GM19324 (cell line): ENCODE measurements around the gene BMERB1.

Experiments
- ATAC-seq: cut with Tn5 transposase; IDR thresholded peaks from one replicate; pipeline ENCODE4 v1.9.1; 2021; ENCODE audit warnings: mild to moderate bottlenecking, moderate library complexity; ENCODE audit not compliant: unreplicated experiment, low FRiP score

BMERB1 gene

GRCh38 chr16:15493466-15494180, 59.2 kb downstream of the BMERB1 start:
- ATAC-seq: no peak

GRCh38 chr16:15494236-15494635, 59.8 kb downstream of the BMERB1 start:
- no peak for ATAC-seq

GRCh38 chr16:15495898-15496297, 61.5 kb downstream of the BMERB1 start:
- ATAC-seq: no peak

DNA sequence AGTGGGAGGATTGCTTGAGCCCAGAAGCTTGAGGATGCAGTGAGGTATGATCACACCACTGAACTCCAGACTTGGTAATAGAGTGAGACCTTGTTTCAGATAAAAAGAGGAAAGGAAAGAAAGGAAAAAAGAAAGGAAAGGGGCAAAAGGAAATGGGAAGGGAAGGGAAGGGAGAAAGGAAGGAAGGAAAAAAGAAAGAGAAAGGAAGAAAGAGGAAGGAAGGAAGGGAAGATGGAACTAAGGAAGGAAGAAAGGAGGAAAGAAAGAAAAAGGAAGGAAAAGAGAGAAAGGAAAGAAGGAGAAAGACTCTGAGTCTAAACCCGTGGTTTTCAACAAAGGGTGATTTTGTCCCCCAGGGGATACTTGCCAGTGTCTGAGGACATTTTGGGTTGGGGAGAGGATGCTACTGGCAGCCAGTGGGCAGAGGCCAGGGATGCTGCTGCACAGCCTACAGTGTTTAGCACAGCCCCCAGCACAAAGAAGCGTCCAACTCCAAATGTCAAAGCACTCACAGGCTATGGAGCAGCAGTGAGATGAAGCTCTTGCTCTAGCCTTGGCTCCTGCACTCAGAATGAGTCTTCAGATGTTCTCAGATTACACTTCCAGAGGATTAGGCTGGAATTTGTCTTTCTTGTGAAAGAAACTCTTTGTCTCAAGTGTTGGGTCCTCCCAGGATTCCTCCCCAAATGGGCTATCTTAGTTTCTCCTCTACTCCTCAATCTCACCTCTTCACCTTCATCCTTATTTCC, 64.2 kb downstream of the BMERB1 start:
- ATAC-seq: no peak

- ATAC-seq: no peak
Observed at GRCh38 chr16:15502041-15502725, 67.8 kb downstream of the BMERB1 start.

DNA sequence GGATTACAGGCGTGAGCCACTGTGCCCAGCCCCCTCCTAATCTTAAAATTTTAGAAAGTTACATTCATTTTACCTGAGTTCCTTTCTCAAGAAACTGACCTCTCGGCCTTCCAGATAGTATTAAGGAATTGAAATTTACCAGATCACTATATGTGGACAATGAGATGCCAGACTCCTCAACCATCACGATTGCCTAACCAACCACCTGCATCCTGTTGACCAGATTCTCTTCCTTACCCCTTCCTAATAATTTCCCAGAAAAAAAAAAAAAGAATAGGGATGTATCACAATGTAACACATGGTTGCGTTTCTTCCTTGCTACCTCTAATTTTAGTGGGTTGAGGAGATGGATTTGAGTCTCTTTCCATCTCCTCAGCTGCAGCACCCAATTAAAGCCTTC, 72.1 kb downstream of the BMERB1 start:
- no peak for ATAC-seq

GRCh38 chr16:15507301-15507958, 73.0 kb downstream of the BMERB1 start:
- ATAC-seq: no peak

DNA sequence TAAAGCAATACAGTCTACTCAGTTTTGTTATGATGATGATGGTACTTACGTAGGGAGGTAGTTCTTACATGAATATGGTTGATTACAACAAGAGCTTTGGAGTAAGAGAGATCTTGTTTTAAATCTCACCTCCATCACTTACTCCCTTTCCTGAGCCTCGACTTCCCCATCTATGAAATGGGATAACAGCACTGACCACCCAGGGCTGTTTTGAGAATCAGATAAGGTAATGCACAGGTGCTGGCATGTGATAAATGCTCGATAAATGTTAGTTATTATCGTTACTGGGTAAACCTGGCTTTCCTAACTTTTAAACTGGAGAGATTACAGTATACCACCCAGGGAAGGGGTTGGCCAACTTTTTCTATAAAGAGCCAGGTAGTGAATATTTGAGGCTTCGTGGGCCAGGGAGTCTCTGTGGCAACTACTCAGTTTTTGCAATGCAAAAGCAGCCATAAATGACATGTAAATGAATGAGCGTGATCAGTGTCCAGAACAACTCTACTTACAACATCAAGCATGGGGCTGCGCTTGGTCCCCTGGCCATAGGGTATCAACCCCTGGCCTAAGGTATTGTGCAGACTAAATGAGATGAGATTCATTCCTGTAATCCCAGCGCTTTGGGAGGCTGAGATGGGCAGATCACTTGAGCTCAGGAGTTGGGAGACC, 73.7 kb downstream of the BMERB1 start:
- no peak for ATAC-seq

DNA sequence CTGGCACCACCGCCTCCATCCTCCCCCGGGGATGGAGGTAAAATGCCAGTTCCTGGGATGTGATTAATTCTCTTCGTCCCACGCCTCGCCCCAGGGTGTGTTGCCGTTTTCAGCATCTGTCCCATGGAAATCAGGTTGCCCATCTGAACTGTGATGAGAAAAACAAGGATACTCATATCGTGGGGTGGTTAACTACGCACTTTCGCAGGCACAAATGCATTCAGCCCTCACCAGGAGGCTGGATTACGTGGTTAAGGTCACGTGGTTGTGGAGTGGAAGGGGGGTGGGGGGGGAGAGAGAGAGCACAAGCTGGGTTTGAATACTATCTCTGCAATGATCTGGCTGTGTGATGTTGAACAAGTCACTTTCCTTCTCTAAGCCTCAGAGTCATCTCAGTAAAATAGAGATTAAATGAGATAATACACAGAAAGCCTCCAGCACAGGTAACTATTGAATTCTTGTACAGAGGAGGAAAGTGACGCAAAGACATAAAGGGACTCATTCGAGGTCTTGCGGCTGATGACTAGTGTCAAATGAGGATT, 74.7 kb downstream of the BMERB1 start:
- no peak for ATAC-seq

DNA sequence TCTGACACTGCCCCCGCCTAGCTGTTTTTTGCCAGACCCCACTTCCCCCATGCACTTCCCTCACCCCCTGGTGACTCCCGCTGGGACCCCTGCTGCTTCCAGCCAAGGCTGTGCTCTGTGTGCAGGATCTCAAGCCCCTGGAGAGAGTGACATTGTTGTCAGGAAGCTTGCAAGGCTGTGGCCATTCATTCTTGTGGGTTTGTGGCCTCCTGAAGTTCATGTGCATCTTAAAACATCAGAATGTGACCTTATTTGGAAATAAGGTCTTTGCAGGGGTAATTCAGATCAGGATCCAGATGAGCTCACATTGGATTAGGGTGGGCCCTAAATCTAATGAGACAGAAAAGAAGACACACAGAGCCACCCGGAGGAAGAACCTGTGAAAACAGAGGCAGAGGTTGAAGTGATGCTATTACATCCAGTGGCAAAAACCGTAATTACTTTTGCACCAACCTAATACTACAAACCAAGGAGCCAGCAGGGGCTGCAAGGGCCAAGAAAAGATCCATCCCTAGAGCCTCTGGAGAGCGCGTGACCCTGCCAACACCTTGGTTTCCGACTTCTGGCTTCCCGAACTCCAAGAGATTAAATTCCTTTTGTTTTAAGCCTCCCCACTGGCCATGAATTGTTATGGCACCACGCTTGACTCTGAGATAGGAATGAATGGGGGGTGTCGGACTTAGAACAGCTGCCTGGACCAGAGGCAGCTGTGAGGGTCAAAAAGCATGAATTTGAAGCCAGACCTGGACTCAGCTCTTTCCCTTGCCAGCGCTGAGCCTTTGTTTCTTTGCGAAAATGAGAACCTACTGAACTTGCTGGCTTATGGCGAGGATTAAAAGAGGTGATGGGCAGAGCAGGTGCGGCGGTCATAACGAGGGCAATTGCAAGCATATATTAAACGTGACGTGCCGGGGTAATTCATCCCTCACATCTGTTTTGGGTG, 75.5 kb downstream of the BMERB1 start:
- ATAC-seq: no peak

DNA sequence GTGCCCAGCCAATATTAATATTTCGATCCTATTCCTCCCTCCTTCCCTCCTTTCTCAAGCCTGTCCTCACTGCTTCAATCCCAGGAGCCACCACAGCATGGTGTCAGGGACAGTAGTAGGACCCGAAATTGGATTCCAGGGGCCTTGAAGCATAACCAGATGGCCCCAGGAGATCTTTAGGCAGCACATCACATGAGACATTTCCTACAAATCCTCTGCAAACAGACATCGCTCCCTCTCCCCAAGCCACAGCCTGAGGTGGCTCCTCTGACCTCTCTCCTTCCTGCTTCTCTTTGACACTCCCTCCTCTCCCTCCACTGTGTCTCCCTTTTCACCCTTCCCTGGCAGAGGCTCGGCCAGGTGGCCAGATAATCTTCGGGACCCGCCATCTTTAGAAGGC, 76.6 kb downstream of the BMERB1 start:
- ATAC-seq: no peak

- ATAC-seq: no peak
Observed at GRCh38 chr16:15511759-15512487, 77.5 kb downstream of the BMERB1 start.

GRCh38 chr16:15513156-15513555, 78.8 kb downstream of the BMERB1 start:
- ATAC-seq: no peak

- ATAC-seq: no peak
Observed at GRCh38 chr16:15515992-15516391, 81.6 kb downstream of the BMERB1 start.

DNA sequence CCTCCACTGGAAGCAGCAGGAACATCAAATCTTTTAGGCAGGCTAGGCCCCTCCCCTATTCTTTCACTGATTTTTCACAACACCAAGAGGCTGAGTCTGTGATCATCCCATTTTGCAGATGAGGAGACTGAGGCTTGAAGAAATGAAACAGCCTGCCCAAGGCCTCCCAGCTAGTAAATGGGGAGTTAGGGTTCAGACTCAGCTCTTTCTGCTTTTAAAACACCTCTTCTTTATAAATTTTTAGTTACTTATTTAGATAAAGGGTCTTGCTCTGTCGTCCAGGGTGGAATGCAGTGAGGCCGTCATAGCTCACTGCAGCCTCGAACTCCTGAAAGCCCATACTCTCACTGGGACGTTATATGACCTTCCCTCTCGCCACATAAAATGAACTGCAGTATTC, 82.2 kb downstream of the BMERB1 start:
- no peak for ATAC-seq

GRCh38 chr16:15517743-15518377, 83.5 kb downstream of the BMERB1 start:
- no peak for ATAC-seq

- ATAC-seq: no peak
Observed at GRCh38 chr16:15518381-15519351, 84.3 kb downstream of the BMERB1 start.
